AG04450 (cell line): ENCODE data around the gene INHBA. TPM values are rescaled to one million over a fixed set of nuclear protein-coding genes. Genes with fewer than 3 reads are reported as not detected.

Source experiments
- CTCF ChIA-PET: fragments of 300-600, 350-600 bp; formaldehyde crosslinking; extraction: SDS; loops from one replicate; lab custom pipeline; 2022; ENCODE audit warnings: antibody characterized with exemption, inconsistent platforms; lab: Charles Lee
- POLR2A ChIA-PET: fragments of 350-600 bp; formaldehyde crosslinking; extraction: SDS; loops from one replicate; lab custom pipeline; 2021; ENCODE audit warnings: antibody characterized with exemption, inconsistent platforms; lab: Yijun Ruan, JAX
- DNase-seq: peaks from one replicate; pipeline ENCODE4 v3.0.0-alpha.2; 2011; ENCODE audit warnings: low read depth, low spot score
- H3K27ac ChIP-seq: one replicate; pipeline ENCODE4 v1.5.1; 2012; ENCODE audit warnings: low read depth, low read length, control low read depth
- H3K27me3 ChIP-seq: one replicate; pipeline ENCODE4 v1.6.0; 2012; ENCODE audit warnings: low read length; ENCODE audit not compliant: control insufficient read depth, insufficient read depth
- H3K4me3 ChIP-seq: 2 replicates; pipeline ENCODE4 v1.5.1; 2011; ENCODE audit warnings: mild to moderate bottlenecking, low read depth, low read length, control low read depth
- H3K9me3 ChIP-seq: 2 replicates; pipeline ENCODE4 v1.5.1; 2012; ENCODE audit warnings: low read length; ENCODE audit not compliant: control insufficient read depth, insufficient read depth
- polyA plus RNA-seq: library from polyadenylated mRNA; depleted of rRNA; stranded (reverse); fragments of >200 nt; gene quantifications from 2 replicates; pipeline ENCODE4 v1.2.3, GENCODE V29; 2011
- TF ChIP-seq, protein P1 (sequence below): IDR thresholded peaks from 2 replicates; pipeline ENCODE4 v1.5.1; 2011; ENCODE audit warnings: low read depth, low read length, control low read depth, inconsistent platforms

INHBA gene
- polyA plus RNA-seq, 1 experiment, result 28.5 TPM

DNA sequence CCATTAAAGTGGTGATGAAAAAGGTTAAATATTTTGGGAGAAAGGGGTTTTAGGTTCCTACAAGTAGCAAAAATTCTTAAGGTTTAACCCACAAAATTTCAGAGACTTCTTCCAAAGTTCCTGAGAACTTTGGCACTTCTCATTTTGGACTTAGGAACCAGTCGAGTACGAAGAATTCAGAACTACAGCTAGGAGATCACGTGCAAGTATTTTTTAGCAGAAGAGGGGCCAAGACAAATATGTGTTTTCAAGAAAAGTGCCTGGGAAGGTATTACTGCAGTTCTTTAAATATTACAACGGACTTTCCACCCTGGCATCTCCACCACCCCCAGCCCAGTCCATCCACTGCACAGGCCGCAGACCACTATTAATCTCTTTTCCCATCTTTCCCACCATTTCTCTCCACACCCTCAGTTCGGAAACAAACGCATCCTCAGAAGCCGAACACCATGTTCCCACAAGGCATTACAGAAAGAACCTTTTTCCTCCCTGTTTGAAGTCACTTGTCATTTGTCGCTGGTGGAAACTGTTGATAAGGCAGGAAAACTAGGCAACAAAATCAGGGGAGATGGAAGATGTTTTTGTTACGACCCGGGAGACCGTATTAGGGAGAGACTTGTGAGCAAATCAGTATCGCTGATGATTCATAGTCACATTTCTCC is 7.1 kb downstream of the INHBA start:
- POLR2A ChIA-PET, result no interaction called here
- DNase-seq, result peak; percentile 72
- CTCF ChIA-PET, result interaction anchor here (0.6 to 2.6 kb wide), 19 partner anchors 9 to 1463 kb away, joined by 3 to 24 read pairs (median 4); no protein-coding TSS in a partner anchor

DNA sequence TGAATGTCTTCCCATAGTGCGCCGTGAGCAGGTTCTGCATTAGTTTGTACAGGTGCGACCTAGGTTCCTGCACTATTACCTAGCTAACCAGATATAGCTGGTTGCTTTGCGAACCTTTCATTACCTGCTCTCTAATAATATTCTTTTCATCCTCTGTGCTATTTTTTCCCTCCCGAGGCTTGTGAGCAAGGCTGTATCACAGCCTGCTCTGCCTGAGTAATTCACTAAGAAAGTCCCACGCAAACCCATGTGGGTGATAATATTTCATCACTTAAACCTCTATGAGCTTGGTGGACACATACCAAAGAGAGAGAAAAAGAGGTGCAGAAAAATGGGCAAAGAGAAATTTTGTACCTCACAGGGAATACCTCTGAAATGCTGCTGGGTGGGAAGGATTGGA is 8.4 kb downstream of the INHBA start:
- no peak for DNase-seq
- H3K27me3 ChIP-seq, result no peaks in the 10 kb centered on the region
- H3K27ac ChIP-seq, result no peak overlapping the region
- TF ChIP-seq, protein P1, sequence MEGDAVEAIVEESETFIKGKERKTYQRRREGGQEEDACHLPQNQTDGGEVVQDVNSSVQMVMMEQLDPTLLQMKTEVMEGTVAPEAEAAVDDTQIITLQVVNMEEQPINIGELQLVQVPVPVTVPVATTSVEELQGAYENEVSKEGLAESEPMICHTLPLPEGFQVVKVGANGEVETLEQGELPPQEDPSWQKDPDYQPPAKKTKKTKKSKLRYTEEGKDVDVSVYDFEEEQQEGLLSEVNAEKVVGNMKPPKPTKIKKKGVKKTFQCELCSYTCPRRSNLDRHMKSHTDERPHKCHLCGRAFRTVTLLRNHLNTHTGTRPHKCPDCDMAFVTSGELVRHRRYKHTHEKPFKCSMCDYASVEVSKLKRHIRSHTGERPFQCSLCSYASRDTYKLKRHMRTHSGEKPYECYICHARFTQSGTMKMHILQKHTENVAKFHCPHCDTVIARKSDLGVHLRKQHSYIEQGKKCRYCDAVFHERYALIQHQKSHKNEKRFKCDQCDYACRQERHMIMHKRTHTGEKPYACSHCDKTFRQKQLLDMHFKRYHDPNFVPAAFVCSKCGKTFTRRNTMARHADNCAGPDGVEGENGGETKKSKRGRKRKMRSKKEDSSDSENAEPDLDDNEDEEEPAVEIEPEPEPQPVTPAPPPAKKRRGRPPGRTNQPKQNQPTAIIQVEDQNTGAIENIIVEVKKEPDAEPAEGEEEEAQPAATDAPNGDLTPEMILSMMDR, result no peak
- CTCF ChIA-PET, result interaction anchor here (0.9 to 2.6 kb wide), 5 partner anchors 10 to 1461 kb away, joined by 3 to 16 read pairs (median 3); no protein-coding TSS in a partner anchor
- H3K4me3 ChIP-seq, result no peak overlapping the region; the same call in 1 of the 2 replicates
- POLR2A ChIA-PET, result no interaction called here
- H3K9me3 ChIP-seq, result no peaks in the 10 kb centered on the region

More for the DNA sequence above, 7.1 kb downstream of the INHBA start:
- no peaks in the 10 kb centered on the region for H3K27me3 ChIP-seq
- peak overlapping the region; percentile 81 for H3K4me3 ChIP-seq
- TF ChIP-seq, protein P1, result no peak
- no peaks in the 10 kb centered on the region for H3K9me3 ChIP-seq
- peak overlapping the region; percentile 84 for H3K27ac ChIP-seq

DNA sequence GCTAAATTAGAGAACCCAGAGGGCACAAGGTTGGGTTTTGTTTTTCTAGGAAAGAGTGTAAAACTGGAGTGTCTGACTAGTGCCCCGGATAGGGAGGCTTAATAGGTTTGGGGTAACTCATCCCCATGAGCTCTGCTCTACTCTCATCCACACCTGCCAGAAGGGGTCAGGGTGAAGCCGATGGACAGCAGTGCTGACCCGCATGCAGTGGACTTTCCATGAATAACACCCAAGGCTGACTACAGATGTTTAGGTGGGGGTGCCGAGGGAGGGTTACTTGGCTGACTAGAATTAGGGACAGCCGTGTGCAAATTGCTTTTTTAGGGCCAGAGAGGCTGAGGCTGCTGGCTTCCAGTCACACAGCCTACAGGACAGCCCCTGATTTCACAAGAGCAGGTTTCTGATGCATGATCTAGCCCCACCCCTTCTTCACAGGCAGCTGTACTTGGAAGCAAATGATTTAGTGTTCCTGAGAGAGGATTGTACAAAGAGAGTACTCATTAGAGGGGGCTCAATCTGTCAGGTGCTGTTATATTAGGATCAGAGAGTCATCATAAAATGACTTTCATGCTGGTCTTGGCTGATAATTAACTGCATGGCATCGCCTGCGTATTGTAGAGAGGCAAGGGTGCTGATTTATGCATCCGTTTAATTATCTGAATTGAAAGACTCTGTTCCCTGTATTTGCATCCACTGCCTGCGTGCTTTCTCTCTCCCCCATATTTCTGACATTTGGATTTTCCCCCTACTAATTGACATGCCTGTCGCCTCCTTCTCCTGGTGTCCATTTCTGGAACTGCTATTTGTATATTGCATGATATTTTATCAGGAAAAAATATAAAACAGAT is 9.5 kb downstream of the INHBA start:
- POLR2A ChIA-PET, result interaction anchor here (1.3 to 1.4 kb wide), 2 partner anchors 9 to 268 kb away, joined by 3 read pairs; partner anchors contain the start of gene INHBA
- no peak for DNase-seq
- H3K9me3 ChIP-seq, result no peaks in the 10 kb centered on the region
- no peaks in the 10 kb centered on the region for H3K27me3 ChIP-seq
- H3K27ac ChIP-seq, result no peak overlapping the region
- H3K4me3 ChIP-seq, result no peak overlapping the region
- TF ChIP-seq, protein P1, result peak; percentile 63
- CTCF ChIA-PET, result interaction anchor here (0.9 to 1.2 kb wide), 3 partner anchors 12 to 1459 kb away, joined by 3 read pairs; no protein-coding TSS in a partner anchor

DNA sequence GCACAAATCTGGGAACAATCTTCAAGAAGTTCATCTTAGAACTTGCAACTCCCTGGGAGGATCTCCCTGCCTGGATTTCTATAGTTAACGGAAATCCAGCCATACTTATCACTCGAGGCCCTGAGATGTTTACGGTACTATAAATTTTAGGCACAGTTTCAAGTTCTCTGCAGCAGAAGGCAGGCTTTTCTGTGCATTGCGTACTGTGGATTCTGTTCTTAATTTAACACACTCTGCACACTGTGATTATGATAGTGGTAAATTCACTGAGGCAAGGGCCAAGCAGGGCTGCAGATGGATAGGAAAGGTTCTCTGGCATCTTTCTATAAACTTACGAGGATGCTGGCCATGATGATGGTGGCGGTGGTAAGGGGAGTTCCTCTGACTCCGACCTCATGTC is 10.6 kb downstream of the INHBA start:
- Histone ChIP-seq H3K4me3 (no peak overlapping the region), H3K27me3 (no peaks in the 10 kb centered on the region), H3K27ac (no peak overlapping the region), H3K9me3 (no peaks in the 10 kb centered on the region)
- ChIA-PET CTCF (interaction anchor here (0.9 to 1.2 kb wide), 2 partner anchors 13 to 690 kb away, joined by 3 read pairs; no protein-coding TSS in a partner anchor), POLR2A (interaction anchor here (1.4 kb wide), 1 partner anchor 10 kb away, joined by 3 read pairs; the partner anchor contains the start of gene INHBA)
- TF ChIP-seq, protein P1, result no peak
- DNase-seq, result no peak
